ENCODE data around the gene CD2AP.

CD2AP gene

DNA sequence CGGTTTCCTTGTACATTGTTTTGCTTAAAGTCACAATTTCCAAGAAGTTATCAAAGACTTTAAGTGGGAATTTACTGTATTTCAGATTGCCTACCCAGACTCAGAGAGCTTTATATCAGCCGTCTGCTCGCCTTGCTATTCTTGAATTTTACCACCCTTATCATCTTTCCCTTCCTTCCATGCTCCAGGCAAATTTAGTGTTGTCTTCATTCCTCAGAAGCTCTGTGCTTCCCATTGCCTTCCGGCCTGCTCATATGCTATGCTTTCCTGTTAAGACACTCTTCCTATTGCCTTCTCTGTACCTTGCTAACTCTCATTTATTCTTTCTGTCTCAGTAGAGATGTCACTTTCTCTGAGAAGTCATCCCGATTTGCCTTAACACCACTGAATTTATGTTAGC is 52.1 kb downstream of the CD2AP start:
- H3K79me2 ChIP-seq (ENCODE audit: insufficient read depth, low read depth), result peaks cover 3% of the 10 kb centered on the region; the same call in 1 of the 2 replicates

DNA sequence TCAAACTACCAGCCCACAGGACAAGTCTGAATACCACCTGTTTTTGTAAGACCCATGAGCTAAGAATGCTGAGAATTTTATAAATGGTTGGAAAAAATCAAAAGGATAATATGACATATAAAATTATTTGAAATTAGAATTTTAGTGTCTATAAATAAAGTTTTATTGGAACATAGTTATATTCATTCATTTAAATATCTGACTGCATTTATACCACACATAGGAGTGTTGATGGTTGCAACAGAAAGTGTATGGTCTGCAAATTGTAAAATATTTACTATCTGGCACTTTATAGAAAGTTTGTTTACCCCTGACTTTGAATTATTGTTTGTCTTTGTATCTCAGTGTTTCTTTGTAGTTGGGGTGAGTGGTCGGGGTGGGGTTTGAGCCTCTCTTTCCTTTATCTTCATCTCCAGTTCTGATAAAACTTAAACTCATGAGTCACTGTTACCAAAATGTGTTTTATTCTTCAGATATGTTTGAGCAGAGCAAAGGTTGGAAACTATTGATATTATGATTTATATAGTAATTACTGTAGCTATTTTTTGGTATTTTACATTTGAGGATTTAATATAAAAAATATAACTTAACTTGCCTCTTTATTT is 55.5 kb downstream of the CD2AP start:
- Histone ChIP-seq H3K4me2 (no peak overlapping the region), H3K79me2 (ENCODE audit: insufficient read depth, low read depth) (peaks cover 3% of the 10 kb centered on the region; the same call in 1 of the 2 replicates), H3K27me3 (ENCODE audit: insufficient read depth, low read depth) (no peaks in the 10 kb centered on the region), H4K20me1 (ENCODE audit: insufficient read depth) (no peaks in the 10 kb centered on the region), H3K4me1 (ENCODE audit: low read depth, poor library complexity, severe bottlenecking) (peaks cover 8% of the 10 kb centered on the region), H3K27ac (no peak overlapping the region), H3K4me3 (IDR thresholded peaks at IDR 0.05; ENCODE audit: insufficient read depth, low read depth, low read length) (no peak overlapping the region), H2AFZ (ENCODE audit: low read depth) (no peak overlapping the region), H3K9ac (no peak overlapping the region), H3K36me3 (ENCODE audit: insufficient read depth) (no peaks in the 10 kb centered on the region)
- TF ChIP-seq, protein P1, sequence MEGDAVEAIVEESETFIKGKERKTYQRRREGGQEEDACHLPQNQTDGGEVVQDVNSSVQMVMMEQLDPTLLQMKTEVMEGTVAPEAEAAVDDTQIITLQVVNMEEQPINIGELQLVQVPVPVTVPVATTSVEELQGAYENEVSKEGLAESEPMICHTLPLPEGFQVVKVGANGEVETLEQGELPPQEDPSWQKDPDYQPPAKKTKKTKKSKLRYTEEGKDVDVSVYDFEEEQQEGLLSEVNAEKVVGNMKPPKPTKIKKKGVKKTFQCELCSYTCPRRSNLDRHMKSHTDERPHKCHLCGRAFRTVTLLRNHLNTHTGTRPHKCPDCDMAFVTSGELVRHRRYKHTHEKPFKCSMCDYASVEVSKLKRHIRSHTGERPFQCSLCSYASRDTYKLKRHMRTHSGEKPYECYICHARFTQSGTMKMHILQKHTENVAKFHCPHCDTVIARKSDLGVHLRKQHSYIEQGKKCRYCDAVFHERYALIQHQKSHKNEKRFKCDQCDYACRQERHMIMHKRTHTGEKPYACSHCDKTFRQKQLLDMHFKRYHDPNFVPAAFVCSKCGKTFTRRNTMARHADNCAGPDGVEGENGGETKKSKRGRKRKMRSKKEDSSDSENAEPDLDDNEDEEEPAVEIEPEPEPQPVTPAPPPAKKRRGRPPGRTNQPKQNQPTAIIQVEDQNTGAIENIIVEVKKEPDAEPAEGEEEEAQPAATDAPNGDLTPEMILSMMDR (conservative IDR thresholded peaks at IDR 0.05; ENCODE audit: low read depth, low read length), result no peak

More for the DNA sequence above, 52.1 kb downstream of the CD2AP start:
- Histone ChIP-seq H3K36me3 (ENCODE audit: insufficient read depth) (no peaks in the 10 kb centered on the region), H3K9ac (no peak overlapping the region), H3K4me1 (ENCODE audit: low read depth, poor library complexity, severe bottlenecking) (peaks cover under 1% of the 10 kb centered on the region), H3K4me3 (IDR thresholded peaks at IDR 0.05; ENCODE audit: insufficient read depth, low read depth, low read length) (no peak overlapping the region), H2AFZ (ENCODE audit: low read depth) (no peak overlapping the region), H3K4me2 (no peak overlapping the region), H3K27ac (no peak overlapping the region), H4K20me1 (ENCODE audit: insufficient read depth) (no peaks in the 10 kb centered on the region), H3K27me3 (ENCODE audit: insufficient read depth, low read depth) (no peaks in the 10 kb centered on the region)
- TF ChIP-seq, protein P1 (conservative IDR thresholded peaks at IDR 0.05; ENCODE audit: low read depth, low read length), result no peak

DNA sequence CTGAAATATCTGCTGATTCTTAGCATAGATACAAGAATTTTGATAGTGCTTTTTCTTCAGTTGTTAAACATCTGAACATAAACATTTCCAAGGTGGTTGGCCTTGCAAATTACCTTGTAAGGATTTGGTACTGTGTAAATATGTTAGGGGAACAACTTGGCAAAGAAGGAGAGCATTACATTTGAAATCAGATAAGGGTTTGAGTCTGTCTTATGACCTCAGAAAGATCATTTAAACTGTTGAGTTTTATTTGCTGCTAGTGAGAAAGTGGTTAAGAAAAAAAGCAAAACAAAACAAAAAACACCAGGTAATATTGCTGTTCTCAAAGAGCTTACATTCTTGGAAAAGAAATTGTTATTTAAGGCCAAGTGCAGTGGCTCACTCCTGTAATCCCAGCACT is 56.5 kb downstream of the CD2AP start:
- peaks cover 3% of the 10 kb centered on the region; the same call in 1 of the 2 replicates for H3K79me2 ChIP-seq (ENCODE audit: insufficient read depth, low read depth)
- TF ChIP-seq, protein P1 (conservative IDR thresholded peaks at IDR 0.05; ENCODE audit: low read depth, low read length), result no peak

DNA sequence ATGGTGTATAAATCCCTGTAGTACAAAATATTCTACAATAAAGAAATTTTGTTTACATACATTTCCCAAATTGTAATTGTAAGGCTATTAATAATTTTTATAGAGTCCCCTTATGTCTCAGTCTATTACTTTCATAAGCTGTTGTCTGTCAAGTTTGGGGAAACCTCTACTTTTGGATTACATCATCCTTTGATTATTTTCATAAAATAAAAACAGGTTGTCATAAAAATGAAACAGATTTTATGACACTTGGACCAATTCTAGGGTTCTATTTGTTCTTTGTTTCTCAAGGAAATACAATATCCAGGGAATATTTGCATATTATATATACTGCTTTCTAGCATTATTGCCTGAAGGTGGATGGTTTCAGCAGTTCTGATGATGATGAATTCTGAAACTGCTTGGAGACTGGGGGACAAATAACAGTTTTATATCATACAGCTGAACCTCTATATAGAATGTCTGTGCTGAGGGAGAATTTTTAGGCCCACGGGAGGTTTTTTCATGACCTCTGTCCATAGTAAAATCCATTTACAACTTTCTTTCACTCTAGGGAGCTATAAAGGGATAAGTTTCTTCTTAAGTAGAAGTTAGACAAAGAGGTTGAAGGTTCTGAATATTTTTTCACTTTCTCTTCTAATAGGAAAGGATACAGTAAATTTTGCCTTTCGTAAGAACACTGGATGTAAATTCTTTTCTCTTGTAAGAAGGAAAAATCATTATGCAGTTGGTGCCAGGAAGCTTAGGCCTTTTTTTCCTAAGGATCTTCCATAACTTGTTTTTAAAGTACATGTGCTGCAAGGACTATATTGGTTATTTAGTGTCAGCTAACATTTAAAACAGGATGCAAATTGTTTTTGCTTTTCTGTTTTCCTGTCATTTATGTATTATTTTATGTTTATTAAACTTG is 58.0 kb downstream of the CD2AP start:
- no peaks in the 10 kb centered on the region for H4K20me1 ChIP-seq (ENCODE audit: insufficient read depth)
- TF ChIP-seq, protein P1 (conservative IDR thresholded peaks at IDR 0.05; ENCODE audit: low read depth, low read length), result no peak
- 0 out of 2 replicates have a peak, but pooled peaks cover 3% of the 10 kb centered on the region for H3K79me2 ChIP-seq (ENCODE audit: insufficient read depth, low read depth)
- no peak overlapping the region for H3K4me2 ChIP-seq
- H3K27me3 ChIP-seq (ENCODE audit: insufficient read depth, low read depth), result no peaks in the 10 kb centered on the region
- H3K9ac ChIP-seq, result no peak overlapping the region
- no peak overlapping the region for H3K27ac ChIP-seq
- H3K36me3 ChIP-seq (ENCODE audit: insufficient read depth), result no peaks in the 10 kb centered on the region
- H3K4me3 ChIP-seq (IDR thresholded peaks at IDR 0.05; ENCODE audit: insufficient read depth, low read depth, low read length), result no peak overlapping the region
- no peak overlapping the region for H2AFZ ChIP-seq (ENCODE audit: low read depth)
- H3K4me1 ChIP-seq (ENCODE audit: low read depth, poor library complexity, severe bottlenecking), result peaks cover 8% of the 10 kb centered on the region

More for the DNA sequence above, 56.5 kb downstream of the CD2AP start:
- Histone ChIP-seq H3K36me3 (ENCODE audit: insufficient read depth) (no peaks in the 10 kb centered on the region), H3K27me3 (ENCODE audit: insufficient read depth, low read depth) (no peaks in the 10 kb centered on the region), H3K4me2 (no peak overlapping the region), H3K4me3 (IDR thresholded peaks at IDR 0.05; ENCODE audit: insufficient read depth, low read depth, low read length) (no peak overlapping the region), H2AFZ (ENCODE audit: low read depth) (no peak overlapping the region), H3K27ac (no peak overlapping the region), H3K4me1 (ENCODE audit: low read depth, poor library complexity, severe bottlenecking) (peaks cover 8% of the 10 kb centered on the region), H3K9ac (no peak overlapping the region), H4K20me1 (ENCODE audit: insufficient read depth) (no peaks in the 10 kb centered on the region)
